WI38 (cell line): ENCODE results near the gene MTFMT.
A peak's percentile ranks its signal among the peaks of the same experiment; 100 is the strongest.

Experiments
- H3K4me3 ChIP-seq: 2 replicates; pipeline ENCODE4 v1.5.1; 2011; ENCODE audit warnings: low read depth, mild to moderate bottlenecking, control low read depth, low read length
- TF ChIP-seq, protein P1 (sequence below): IDR thresholded peaks from 2 replicates; pipeline ENCODE4 v1.5.1; 2012; ENCODE audit warnings: low read depth, mild to moderate bottlenecking, control low read depth, low read length

The MTFMT gene

DNA sequence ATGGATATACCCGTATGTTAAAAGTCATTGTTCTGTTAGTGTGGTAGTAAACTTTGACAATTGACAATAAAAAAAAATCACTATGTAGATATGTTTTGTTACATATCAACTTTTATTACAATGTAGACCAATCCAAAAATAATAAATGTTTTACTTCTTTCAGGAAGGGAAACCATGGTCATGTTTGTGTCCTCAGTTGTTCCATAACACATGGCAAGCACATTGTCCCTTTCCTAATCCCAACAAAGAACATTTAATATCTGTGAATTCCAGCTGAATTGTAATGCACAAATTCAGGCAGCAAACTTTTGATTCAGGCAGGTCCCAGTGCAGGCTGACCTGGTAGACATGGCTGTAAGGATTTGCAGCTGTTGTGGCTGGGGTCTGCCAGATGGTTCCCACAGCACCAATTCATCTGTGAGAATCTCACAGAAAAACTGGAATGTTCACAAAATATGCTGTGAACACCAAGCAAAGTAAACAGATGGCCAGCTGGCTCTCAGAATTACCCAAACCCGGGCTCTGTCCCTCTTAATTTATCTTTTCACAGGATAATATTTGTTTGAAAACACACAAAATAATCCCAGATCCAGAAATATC is 37.8 kb downstream of the MTFMT start:
- H3K4me3 ChIP-seq = no peak overlapping the region
- TF ChIP-seq, protein P1, sequence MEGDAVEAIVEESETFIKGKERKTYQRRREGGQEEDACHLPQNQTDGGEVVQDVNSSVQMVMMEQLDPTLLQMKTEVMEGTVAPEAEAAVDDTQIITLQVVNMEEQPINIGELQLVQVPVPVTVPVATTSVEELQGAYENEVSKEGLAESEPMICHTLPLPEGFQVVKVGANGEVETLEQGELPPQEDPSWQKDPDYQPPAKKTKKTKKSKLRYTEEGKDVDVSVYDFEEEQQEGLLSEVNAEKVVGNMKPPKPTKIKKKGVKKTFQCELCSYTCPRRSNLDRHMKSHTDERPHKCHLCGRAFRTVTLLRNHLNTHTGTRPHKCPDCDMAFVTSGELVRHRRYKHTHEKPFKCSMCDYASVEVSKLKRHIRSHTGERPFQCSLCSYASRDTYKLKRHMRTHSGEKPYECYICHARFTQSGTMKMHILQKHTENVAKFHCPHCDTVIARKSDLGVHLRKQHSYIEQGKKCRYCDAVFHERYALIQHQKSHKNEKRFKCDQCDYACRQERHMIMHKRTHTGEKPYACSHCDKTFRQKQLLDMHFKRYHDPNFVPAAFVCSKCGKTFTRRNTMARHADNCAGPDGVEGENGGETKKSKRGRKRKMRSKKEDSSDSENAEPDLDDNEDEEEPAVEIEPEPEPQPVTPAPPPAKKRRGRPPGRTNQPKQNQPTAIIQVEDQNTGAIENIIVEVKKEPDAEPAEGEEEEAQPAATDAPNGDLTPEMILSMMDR = no peak

DNA sequence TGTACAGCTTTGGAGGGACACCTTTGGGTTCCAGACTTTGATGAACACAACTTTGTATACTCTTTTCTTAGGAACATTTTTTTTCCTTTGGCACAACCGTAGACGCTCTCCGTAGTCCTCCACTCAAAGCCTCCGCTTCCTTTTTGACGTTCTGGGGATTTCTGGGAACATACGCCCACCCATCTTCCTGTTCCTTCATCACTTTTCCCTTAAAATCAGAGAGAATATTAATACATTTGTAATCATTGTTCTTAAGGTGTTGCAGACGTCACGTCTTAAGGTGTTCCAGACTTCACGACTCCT is 39.3 kb downstream of the MTFMT start:
- H3K4me3 ChIP-seq = peak overlapping the region; percentile 95
- TF ChIP-seq, protein P1 = no peak

DNA sequence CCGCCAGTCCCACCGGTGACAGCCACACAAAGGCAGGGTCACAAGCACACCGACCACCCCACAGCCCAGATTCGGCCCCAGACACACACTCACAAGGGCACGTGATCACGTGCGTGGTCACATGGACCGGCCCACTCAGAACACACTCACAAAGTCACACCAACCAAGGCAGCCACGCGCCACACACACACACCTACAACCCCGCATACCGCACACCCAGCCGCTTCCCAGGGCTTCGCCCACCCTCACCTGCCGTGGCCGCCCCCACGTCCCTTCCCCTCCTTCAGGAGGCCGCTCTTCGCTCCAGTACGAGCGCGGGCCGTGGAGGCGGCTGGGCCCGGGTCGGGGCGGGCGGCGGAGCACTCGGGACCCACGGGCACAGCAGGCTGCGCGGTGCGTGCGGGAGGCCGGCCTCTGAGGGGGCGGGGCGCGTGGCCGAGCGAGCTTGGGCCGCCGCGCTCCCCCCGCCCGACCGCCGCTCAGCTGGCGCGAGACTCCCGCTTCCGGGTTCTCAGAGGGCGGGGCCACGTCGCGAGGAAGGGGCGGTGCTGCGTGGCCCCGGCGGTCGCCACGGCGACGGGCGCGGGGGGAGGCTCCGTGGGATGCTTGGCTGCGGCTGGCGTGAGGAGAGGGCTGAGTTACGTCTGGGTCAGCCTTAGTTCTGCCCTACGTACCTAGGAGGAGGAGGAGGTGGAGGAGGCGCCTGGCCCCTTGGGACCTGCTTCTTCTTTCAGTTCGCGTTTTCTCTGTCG is 39.8 kb downstream of the MTFMT start, which contains the start of gene SPG21:
Gene SPG21 (minus strand): TSS at position 499 of the 752 bp plus-strand sequence. CDS start 6,345 bp downstream, outside the sequence.
- peak within 1 kb of the TSS; percentile 95 for H3K4me3 ChIP-seq
- TF ChIP-seq, protein P1 = no peak

DNA sequence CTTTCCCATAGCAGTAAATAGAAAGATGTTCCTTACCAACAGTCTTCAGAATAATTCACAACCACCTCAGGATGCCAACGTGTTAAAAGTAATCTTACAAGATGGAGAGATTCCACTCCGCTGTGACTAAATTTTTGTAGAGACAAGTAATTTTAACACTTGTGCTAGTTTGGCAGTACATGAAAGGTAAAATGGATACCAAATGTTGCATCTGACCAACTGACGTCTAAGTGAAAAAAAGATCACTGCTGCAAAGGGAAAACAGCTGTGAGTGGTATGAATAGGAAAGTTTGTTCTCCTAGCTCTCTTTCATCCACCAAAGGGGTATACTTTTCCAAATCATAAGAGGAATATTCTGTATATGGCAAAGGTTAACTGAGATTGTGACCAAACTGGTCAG is 42.3 kb downstream of the MTFMT start:
- H3K4me3 ChIP-seq = no peak overlapping the region
- TF ChIP-seq, protein P1 = no peak

DNA sequence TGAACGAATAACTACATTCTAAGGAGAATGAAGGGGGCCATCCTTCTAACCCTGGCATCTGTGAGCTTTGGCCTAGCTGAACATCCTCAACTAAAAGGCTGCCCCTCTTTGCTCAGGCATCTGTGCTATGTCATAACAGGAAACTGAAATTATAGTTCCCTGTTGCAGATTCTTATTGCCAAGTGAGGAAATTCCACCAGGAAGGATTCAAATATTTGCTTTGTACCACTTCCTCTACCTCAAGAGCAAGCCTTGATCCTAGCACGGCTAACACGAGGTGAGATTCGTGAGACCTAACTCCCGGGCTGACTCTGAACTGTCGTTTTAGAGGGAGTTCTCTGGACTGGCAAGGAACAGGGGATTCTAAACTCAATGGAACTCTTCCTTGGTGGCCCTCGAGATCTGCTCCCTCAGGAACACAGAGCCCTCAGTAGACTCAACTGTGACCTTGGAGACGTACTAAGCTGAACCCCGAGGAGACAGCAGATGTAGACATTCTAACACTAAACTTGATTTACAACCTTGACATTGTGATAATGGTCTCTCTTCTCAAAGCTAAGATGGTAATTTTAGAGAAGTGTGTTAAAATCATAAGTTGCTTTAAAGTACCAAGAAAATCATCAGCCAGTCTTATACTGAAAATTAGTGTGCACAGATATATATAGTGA is 43.9 kb downstream of the MTFMT start:
- TF ChIP-seq, protein P1 = no peak
- no peak overlapping the region for H3K4me3 ChIP-seq

DNA sequence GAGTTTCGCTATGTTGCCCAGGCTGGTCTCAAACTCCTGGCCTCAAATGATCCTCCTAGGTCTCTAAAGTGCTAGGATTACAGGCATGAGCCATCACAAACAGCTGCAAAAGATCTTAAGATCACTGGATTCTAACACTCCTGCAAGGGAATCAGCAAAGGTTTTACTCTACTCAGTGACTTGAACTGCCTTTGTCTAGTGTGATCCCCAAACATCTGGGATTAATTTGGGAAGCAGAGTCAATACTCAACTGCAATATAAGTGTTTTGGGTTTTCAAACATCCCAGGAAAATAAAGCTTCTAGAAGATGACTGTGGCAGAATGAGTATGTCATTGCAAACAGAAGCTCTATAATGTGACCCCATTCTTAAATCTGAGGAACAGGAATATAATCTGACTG is 47.0 kb downstream of the MTFMT start:
- TF ChIP-seq, protein P1 = no peak

More for the DNA sequence above, 47.0 kb downstream of the MTFMT start:
- H3K4me3 ChIP-seq = no peak overlapping the region
